Mesothelial cell of epicardium (in vitro differentiated cells): ENCODE results near the gene PEX7. TPM values are rescaled to one million over a fixed set of nuclear protein-coding genes. Genes with fewer than 3 reads are reported as not detected.
"Not testable (repeated sequence)": the region's sequence is repeated elsewhere in the genome, so short reads cannot be mapped to it uniquely, and the experiment has no call there.

Experiments
- DNase-seq, 2 experiments: peaks; one replicate each; pipeline ENCODE4 v3.0.0; 2021; ENCODE audit warnings: low spot score in 2 of 2; ENCODE audit not compliant: unreplicated experiment in 2 of 2
- H3K27ac Mint-ChIP-seq: 2 replicates; pipeline ENCODE4 v1.8.0; 2021; ENCODE audit warnings: mixed read lengths
- H3K27me3 Mint-ChIP-seq: 2 replicates; pipeline ENCODE4 v1.8.0; 2021; ENCODE audit warnings: low read depth, mixed read lengths
- H3K36me3 Mint-ChIP-seq: 2 replicates; pipeline ENCODE4 v1.8.0; 2021; ENCODE audit warnings: mixed read lengths
- H3K4me1 Mint-ChIP-seq: 2 replicates; pipeline ENCODE4 v1.8.0; 2021; ENCODE audit warnings: mixed read lengths
- H3K4me3 Mint-ChIP-seq: 2 replicates; pipeline ENCODE4 v1.8.0; 2021; ENCODE audit warnings: mild to moderate bottlenecking, moderate library complexity, mixed read lengths
- H3K9me3 Mint-ChIP-seq: 2 replicates; pipeline ENCODE4 v1.8.0; 2021; ENCODE audit warnings: mixed read lengths
- total RNA-seq: library from RNA; stranded (reverse); gene quantifications from 3 replicates; pipeline ENCODE4 v1.2.1, GENCODE V29; 2021
- TF ChIP-seq, protein P1 (sequence below): fragments of 200-600 bp; sonication (generic); IDR thresholded peaks from one replicate; pipeline ENCODE4 v1.5.0; 2021; ENCODE audit warnings: antibody characterized with exemption; ENCODE audit not compliant: unreplicated experiment

The PEX7 gene
- total RNA-seq, 1 donor from 2014 or later, result 8.3 TPM

DNA sequence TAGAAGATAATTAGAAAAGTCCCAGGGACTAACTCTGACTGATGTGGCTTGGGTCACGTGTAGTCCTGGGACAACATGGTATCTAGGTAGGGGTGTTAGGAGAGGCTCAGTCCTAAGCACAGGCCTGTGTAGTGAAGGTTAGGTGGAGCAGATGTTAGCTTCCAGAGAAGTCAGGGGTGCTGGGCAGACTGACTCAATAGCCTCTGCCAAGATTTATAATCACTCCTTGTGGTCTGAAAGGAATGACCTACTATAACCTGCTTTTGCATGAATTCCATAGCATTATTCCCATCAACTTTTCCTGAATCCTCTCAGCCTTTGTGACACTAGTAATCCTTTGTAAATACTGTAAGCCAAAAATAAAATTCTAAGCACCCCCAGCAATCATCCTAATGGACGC, 10.2 kb upstream of the PEX7 start:
- Mint-ChIP-seq H3K4me3 (no peak overlapping the region), H3K36me3 (no peaks in the 10 kb centered on the region), H3K9me3 (no peaks in the 10 kb centered on the region), H3K27ac (no peak overlapping the region), H3K4me1 (peaks cover 4% of the 10 kb centered on the region), H3K27me3 (no peaks in the 10 kb centered on the region)
- DNase-seq, result no peak
- TF ChIP-seq, protein P1, sequence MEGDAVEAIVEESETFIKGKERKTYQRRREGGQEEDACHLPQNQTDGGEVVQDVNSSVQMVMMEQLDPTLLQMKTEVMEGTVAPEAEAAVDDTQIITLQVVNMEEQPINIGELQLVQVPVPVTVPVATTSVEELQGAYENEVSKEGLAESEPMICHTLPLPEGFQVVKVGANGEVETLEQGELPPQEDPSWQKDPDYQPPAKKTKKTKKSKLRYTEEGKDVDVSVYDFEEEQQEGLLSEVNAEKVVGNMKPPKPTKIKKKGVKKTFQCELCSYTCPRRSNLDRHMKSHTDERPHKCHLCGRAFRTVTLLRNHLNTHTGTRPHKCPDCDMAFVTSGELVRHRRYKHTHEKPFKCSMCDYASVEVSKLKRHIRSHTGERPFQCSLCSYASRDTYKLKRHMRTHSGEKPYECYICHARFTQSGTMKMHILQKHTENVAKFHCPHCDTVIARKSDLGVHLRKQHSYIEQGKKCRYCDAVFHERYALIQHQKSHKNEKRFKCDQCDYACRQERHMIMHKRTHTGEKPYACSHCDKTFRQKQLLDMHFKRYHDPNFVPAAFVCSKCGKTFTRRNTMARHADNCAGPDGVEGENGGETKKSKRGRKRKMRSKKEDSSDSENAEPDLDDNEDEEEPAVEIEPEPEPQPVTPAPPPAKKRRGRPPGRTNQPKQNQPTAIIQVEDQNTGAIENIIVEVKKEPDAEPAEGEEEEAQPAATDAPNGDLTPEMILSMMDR, result no peak

DNA sequence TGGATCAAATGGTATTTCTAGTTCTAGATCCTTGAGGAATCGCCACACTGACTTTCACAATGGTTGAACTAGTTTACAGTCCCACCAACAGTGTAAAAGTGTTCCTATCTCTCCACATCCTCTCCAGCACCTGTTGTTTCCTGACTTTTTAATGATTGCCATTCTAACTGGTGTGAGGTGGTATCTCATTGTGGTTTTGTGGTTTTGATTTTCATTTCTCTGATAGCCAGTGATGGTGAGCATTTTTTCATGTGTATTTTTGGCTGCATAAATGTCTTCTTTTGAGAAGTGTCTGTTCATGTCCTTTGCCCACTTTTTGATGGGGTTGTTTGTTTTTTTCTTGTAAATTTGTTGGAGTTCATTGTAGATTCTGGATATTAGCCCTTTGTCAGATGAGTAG, 6.8 kb upstream of the PEX7 start:
- not testable (repeated sequence) for H3K4me1 Mint-ChIP-seq, H3K36me3 Mint-ChIP-seq, H3K4me3 Mint-ChIP-seq, H3K9me3 Mint-ChIP-seq, H3K27ac Mint-ChIP-seq, DNase-seq
- H3K27me3 Mint-ChIP-seq, result peaks cover 11% of the 10 kb centered on the region

DNA sequence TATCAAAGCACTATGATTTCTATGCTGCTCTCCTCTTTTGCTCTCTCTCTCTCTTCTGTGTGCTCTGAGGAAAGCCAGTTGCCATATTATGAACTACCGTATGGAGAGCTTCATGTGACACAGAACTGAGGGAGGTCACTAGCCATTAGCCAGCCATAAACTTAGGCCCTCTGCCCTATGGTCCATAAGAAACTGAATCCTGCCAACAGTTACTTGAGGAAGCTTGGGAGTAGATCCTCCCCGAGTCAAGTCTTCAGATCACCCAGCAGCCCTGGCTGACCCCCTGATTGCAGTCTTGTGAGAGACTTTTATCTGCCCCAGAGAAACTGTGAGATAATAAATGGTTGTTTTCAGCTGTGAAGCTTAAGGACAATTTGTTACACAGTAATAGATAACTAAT, 5.7 kb upstream of the PEX7 start:
- Mint-ChIP-seq H3K27ac (no peak overlapping the region), H3K4me3 (no peak overlapping the region), H3K9me3 (no peaks in the 10 kb centered on the region), H3K27me3 (peaks cover 11% of the 10 kb centered on the region), H3K4me1 (no peaks in the 10 kb centered on the region), H3K36me3 (no peaks in the 10 kb centered on the region)
- TF ChIP-seq, protein P1, result no peak
- no peak for DNase-seq

DNA sequence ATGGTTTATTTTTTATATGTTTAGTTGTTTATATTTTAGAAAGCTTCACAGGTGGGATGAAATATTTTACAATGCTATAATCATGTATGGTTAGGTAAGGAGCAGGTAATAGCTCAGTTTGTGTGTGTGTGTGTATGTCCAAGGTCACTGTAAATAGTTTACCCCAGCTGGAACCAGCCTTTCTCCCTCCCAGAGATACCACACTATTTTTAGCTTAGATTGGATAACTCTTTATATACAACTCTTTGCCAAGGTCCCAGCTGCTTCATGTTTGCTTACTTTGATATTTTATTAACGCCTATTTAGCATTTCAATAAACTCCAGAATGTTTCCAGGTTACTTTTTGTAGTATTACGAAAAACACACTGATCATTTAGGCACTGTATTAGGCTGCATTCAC, 1.8 kb upstream of the PEX7 start:
- no peak overlapping the region for H3K4me3 Mint-ChIP-seq
- TF ChIP-seq, protein P1, result no peak
- no peaks in the 10 kb centered on the region for H3K9me3 Mint-ChIP-seq
- H3K27ac Mint-ChIP-seq, result no peak overlapping the region
- H3K27me3 Mint-ChIP-seq, result peaks cover 11% of the 10 kb centered on the region
- H3K4me1 Mint-ChIP-seq, result peaks cover 15% of the 10 kb centered on the region
- peaks cover 5% of the 10 kb centered on the region for H3K36me3 Mint-ChIP-seq
- no peak for DNase-seq

DNA sequence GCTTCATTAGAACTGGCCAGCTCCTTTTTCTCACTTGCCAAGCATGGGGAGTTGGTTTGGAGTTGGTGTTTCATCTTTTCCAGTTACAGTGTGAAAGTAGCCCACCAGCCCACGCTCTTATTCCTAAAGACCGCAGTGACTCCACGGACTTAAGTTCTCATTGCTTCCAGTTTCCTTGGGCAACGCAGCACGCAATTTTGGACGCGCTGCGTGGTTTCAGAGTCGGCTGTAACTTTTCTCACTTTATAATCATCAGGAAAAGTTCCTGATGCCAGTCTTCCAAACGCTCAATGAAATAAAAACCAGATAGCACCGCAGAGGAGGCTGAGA, 381 bp upstream of the PEX7 start:
- Mint-ChIP-seq H3K27me3 (peaks cover 11% of the 10 kb centered on the region), H3K4me3 (peak overlapping the region; percentile 88), H3K36me3 (peaks cover 16% of the 10 kb centered on the region), H3K9me3 (no peaks in the 10 kb centered on the region), H3K4me1 (peaks cover 15% of the 10 kb centered on the region), H3K27ac (peak overlapping the region; percentile 98)
- TF ChIP-seq, protein P1, result no peak
- DNase-seq, result no peak

DNA sequence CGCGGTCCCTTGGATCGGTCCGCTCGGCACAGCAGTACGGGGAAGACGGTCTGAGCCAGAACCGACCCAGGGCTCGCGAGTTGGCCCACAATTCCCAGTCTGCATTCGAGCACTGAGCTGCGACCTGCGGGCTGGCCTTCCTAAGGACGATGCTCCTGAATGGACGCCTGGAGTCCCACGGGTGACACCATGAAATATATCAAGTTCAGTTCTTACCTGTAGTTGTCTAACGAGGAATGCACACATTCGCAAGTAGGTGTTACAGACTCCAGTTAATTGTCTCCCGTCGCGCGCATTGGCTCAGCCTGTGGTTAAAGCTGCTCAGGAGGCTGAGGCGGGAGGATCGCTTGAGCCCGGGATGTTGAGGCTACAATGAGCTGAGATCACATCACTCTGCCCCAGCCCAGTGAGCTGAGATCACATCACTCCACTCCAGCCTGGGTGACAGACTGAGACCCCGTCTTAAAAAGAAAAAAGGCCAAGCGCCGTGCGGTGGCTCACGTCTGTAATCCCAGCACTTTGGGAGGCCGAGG, 802 bp downstream of the PEX7 start:
- TF ChIP-seq, protein P1, result peak; percentile 14
- H3K4me3 Mint-ChIP-seq, result peak overlapping the region; percentile 86
- peaks cover 4% of the 10 kb centered on the region for H3K27me3 Mint-ChIP-seq
- no peaks in the 10 kb centered on the region for H3K9me3 Mint-ChIP-seq
- peak overlapping the region; percentile 93 for H3K27ac Mint-ChIP-seq
- peaks cover 20% of the 10 kb centered on the region for H3K36me3 Mint-ChIP-seq
- peaks cover 15% of the 10 kb centered on the region for H3K4me1 Mint-ChIP-seq
- no peak for DNase-seq
